ENCODE measurements around the gene C2CD2L. TPM values are rescaled to one million over a fixed set of nuclear protein-coding genes. Genes with fewer than 3 reads are reported as not detected.
"Not testable (repeated sequence)": the region's sequence is repeated elsewhere in the genome, so short reads cannot be mapped to it uniquely, and the experiment has no call there.

The C2CD2L gene
- total RNA-seq (1 to 10 TPM; 5.3 to 8.0 (median 5.8) TPM), polyA plus RNA-seq (10 to 100 TPM in 1 of 3 donors, 1 to 10 TPM in 2; 6.0 to 22.6 (median 7.6) TPM)

DNA sequence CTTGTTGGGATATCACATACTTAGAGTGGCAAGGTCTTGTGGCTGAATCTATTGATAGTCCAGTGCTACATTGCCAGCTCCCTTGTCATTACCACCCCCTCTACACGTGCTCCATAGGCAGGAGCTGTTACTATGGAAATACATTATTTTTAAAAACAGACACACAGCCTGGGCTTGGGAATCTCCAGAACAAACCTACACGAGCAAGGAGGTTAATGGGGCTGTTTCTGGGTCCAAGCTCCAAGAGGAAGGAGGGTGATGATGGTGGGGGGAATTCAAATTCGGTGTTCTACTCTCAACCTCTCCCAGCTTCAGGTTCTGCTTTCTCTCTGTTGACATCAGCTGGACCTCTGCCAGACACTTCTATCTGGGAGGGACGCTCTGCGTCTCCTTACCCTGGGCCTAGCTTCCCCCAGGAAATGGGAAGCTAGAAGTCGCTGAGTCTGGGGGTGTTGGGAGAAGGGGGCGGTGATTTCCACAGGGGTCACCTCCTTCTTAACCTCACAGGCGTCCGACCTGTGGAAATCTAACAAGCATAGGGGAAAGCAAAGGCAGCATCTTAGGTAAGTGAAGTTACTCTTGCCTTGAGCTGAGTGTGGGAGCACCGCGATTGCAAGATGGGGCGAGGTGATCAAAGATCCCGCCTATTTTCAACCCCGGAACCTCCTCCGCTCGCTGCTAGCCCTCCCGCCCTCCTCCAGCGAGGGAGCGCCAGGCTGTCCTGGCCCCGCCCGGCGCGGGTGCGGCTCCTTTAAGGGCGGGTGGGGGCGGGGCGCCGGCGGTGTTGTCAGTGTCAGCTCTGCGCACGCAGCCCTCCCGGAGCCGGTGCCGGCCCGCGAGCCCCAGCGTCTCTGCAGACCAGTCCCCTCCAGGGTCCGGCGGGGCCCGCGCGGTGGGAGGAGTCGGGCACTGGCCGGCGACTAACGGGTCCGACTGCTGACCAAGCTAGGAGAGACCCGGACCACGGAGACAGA, at the start of gene C2CD2L:
Gene C2CD2L, plus strand, starts transcription at position 781 of the 974 bp plus-strand sequence. CDS start 398 bp downstream, outside the sequence.
- TF ChIP-seq CTCF (IDR thresholded peaks at IDR 0.05) (no peak), POLR2AphosphoS5 (IDR thresholded peaks at IDR 0.05) (peak; percentile 34 to 80 (median 74)), POLR2A (IDR thresholded peaks at IDR 0.05) (peak; percentile 13 to 42), EP300 (IDR thresholded peaks at IDR 0.05) (no peak)
- Histone ChIP-seq H3K27ac (peak within 1 kb of the TSS; percentile 83 to 85 (median 84)), H3K9me3 (no peaks in the 10 kb centered on the region), H3K36me3 (peaks cover 0 to 14% (median 12%) of the 10 kb centered on the region in 4 donors), H3K27me3 (no peaks in the 10 kb centered on the region), H3K4me1 (peaks cover 0 to 47% (median 36%) of the 10 kb centered on the region in 4 donors), H3K4me3 (peak within 1 kb of the TSS; percentile 74 to 97 (median 96))
- DNase-seq: peak; percentile 96
- WGBS, 2 donors: 1 to 2% methylated on average over 49 of the region's 49 CpGs
- intact Hi-C loops (cut with DNase I): loop anchor here (2.0 kb wide), 1 partner anchor 14 kb away; the partner anchor contains the start of gene HINFP

GRCh38 chr11:119059128-119059527, 48.0 kb upstream of the C2CD2L start:
- H3K9me3 ChIP-seq; H3K4me3 ChIP-seq; H3K27ac ChIP-seq; DNase-seq; intact Hi-C loops (cut with DNase I); H3K27me3 ChIP-seq: not testable (repeated sequence)
- WGBS, 2 donors: 91 to 93% methylated on average over 32 of the region's 35 CpGs
- peaks cover 0 to 31% (median 26%) of the 10 kb centered on the region in 4 donors for H3K4me1 ChIP-seq
- peaks cover 0 to 11% (median 9%) of the 10 kb centered on the region in 4 donors for H3K36me3 ChIP-seq

GRCh38 chr11:119061256-119061655, 45.9 kb upstream of the C2CD2L start:
- TF ChIP-seq POLR2A (IDR thresholded peaks at IDR 0.05) (no peak), POLR2AphosphoS5 (IDR thresholded peaks at IDR 0.05) (no peak), CTCF (IDR thresholded peaks at IDR 0.05) (no peak)
- intact Hi-C loops (cut with DNase I): no loop called here
- WGBS, 2 donors: 94 to 97% methylated on average over 3 of the region's 3 CpGs

DNA sequence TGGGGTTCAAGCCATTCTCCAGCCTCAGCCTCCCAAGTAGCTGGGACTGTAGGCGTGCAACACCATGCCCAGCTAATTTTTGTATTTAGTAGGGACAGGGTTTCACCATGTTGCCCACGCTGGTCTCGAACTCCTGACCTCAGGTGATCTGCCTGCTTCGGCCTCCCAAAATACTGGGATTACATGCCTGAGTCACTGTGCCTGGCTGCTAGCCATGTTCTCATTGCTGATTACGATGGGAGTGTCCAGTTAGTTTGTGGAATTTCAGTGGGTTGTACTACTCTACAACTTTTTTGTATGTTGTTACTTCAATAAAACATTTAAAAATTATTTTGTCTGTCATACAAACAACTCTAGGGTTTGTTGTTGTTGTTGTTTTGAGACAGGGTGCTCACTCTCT, 44.4 kb upstream of the C2CD2L start:
- TF ChIP-seq POLR2A (IDR thresholded peaks at IDR 0.05): no peak
- TF ChIP-seq CTCF (IDR thresholded peaks at IDR 0.05): no peak
- TF ChIP-seq EP300 (IDR thresholded peaks at IDR 0.05): no peak
- no peak for TF ChIP-seq POLR2AphosphoS5 (IDR thresholded peaks at IDR 0.05)
- Histone ChIP-seq H3K27me3 (no peaks in the 10 kb centered on the region), H3K9me3 (no peaks in the 10 kb centered on the region), H3K27ac (no peak overlapping the region), H3K4me1 (peaks cover 0 to 28% (median 23%) of the 10 kb centered on the region in 4 donors), H3K36me3 (no peaks in the 10 kb centered on the region), H3K4me3 (no peak overlapping the region)
- WGBS, 2 donors: 51 to 76% methylated on average over 5 of the region's 5 CpGs
- intact Hi-C loops (cut with DNase I): no loop called here
- no peak for DNase-seq

More at GRCh38 chr11:119061256-119061655, 45.9 kb upstream of the C2CD2L start:
- Histone ChIP-seq H3K27me3 (no peaks in the 10 kb centered on the region), H3K36me3 (no peaks in the 10 kb centered on the region), H3K4me1 (peaks cover 0 to 28% (median 19%) of the 10 kb centered on the region in 4 donors), H3K27ac (no peak overlapping the region), H3K9me3 (no peaks in the 10 kb centered on the region), H3K4me3 (no peak overlapping the region)
- no peak for DNase-seq

DNA sequence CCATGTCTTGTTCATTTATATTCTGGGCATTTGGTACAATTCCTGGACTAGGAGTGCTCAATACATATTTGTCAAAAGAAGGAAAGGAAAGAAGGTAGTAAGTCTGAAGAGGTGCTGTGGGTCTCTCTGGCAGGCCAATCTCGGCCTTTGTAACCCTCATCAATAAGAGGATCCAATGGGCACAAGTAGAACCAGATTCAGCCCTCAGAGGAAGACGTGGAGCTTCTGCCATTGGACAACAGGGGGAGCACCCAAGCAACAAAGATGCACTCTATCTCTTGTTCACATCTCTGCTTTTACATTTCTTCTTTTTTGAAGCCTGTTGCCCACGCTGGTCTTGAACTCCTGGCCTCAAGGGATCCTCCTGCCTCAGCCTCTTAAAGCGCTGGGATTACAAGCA, 41.8 kb upstream of the C2CD2L start:
- 65 to 72% methylated on average over 4 of the region's 4 CpGs for WGBS, 2 donors
- intact Hi-C loops (cut with DNase I): no loop called here
- H3K27ac ChIP-seq: no peak overlapping the region

More for the DNA sequence above, 41.8 kb upstream of the C2CD2L start:
- no peak for DNase-seq
- no peaks in the 10 kb centered on the region for H3K9me3 ChIP-seq
- H3K4me3 ChIP-seq: no peak overlapping the region
- H3K4me1 ChIP-seq: peaks cover 0 to 38% (median 30%) of the 10 kb centered on the region in 4 donors
- peaks cover 2 to 6% (median 4%) of the 10 kb centered on the region in 4 donors for H3K36me3 ChIP-seq
- H3K27me3 ChIP-seq: no peaks in the 10 kb centered on the region
- TF ChIP-seq POLR2A (IDR thresholded peaks at IDR 0.05): no peak
- no peak for TF ChIP-seq EP300 (IDR thresholded peaks at IDR 0.05)
- no peak for TF ChIP-seq POLR2AphosphoS5 (IDR thresholded peaks at IDR 0.05)
- no peak for TF ChIP-seq CTCF (IDR thresholded peaks at IDR 0.05)
